GM21447 (cell line): ENCODE results near the gene MAEA.

Experiments used
- ATAC-seq: cut with Tn5 transposase; IDR thresholded peaks from one replicate; pipeline ENCODE4 v1.9.1; 2021; ENCODE audit not compliant: unreplicated experiment

Gene MAEA

DNA sequence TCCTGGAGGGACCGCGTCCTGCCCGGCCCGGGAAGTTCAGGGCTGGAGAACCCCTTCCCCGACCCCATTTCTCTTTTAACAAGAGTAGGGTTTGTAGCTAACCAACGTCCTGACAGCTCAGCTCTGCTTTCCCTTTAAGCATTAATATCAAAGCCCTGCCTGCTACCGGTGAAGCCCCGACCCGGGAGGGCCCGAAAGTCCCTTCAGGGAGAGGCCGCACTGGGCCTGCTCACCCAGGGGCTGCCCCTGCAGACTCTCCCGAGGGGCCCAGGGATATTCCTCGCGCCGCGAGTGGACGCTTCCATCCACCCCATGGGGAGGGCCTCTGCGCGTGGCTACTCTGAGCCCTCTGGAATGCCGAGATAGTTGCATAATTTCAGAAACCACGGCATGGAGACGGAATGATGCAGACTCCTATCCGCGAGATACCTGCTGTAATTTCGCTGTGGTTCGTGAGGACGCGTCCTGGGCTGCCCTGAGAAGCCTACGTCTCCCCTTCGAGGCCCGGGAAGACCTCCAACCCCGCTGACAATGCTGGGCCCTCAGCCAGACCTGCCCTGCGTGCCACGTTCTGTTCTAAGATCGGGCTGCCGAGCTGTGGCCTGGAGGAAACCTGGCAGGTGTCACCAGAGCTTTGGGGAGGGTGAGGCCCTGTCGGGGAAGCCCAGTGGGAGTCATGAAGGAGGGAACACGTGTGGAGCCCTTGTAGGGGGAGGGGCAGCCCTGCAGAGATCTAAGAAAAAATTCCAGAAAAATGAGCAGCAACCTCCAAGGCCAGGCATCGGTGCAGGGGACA is 39.8 kb upstream of the MAEA start:
- peak; percentile 11 for ATAC-seq

DNA sequence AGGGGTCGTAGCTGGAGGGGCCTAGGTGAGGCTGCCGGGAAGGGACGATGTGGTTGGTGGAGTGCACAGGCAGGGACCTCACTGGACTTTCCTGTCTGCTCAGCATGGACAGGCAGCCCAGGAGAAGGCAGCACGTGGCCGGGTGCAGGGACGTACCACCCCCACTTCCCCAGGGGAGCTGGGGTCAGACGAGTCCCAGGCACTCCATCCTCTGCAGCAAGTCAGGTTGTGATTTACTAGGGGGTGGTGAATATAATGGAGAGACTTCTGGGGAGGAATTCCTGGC is 39.2 kb upstream of the MAEA start:
- no peak for ATAC-seq

DNA sequence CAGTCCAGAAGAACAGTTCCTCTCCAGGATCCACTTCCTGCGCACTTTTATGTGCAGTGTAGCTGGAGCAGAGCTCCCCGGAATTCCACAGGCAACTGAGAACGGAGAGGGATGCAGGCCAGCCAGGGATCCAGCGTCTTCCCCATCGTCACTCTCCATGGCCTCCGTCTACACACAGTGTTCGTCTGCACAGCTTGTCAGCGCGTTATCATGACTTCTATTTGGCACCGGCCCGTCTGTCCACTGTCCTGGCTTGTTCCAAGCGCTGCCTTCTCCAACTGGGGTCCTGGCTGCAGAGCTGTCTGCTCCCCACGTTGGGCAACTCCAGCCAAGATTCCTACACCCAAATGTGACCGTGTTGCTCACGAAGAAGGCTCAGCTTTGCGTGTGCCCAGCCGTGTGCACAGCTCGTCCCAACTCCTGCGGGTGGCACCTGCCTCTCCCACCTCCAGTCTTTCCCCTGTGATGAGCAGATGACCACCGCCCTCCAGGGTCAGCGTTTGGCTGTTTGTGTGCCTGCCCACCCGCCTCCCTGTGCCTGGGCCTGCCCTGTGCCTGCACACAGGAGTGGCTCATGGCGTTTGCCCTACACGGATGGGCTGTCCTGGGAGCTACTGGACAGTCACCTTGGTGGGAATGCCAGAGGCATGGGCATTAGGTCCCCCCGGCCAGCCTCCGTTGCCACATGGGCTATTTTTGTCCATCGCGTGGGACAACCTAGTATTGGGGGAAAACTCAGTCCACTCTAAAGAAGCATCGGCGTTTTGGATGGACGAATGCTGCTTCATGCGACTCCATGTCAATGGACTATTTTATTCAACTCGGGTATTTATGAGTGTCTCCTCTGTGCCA is 38.5 kb upstream of the MAEA start:
- no peak for ATAC-seq

DNA sequence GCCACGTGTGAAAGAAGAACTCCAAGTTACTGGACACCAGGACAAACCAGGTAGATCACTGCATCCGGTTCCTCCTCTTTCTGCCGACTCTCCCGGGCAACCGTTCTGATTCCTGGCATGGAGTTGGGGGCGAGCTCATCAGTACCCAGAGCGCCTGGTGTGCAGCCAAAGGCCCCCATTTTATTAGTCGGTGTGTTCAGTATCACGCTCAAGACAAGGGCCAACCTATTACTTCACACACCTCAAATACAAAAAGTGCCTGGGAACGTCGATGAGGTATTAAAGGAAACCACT is 38.0 kb upstream of the MAEA start:
- ATAC-seq, result no peak

DNA sequence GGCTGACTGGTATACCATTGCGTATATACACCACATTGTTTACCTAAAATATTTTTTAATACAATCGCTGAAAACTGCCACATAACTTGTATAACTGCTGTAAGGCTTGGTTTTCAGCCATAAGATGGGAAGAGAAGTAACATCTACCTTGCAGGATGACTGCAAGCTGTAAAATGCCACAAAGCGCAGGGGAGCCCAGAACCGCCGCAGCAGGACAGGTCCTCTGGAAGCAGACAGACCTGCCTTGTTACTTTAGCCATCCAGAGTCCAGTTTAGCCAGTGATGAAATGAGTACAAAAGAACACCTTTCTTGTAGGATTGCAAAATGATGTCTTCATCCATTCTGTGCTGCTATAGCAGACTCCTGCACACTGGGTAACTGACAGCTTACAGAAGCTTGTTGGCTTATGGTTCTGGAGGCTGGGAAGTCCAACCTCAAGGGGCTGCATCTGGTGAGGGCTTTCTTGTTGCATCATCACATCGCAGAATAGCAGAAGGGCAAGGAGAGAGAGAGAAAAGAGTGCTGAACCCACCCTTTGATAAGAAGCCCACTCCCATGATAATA is 36.7 kb upstream of the MAEA start:
- ATAC-seq, result no peak

DNA sequence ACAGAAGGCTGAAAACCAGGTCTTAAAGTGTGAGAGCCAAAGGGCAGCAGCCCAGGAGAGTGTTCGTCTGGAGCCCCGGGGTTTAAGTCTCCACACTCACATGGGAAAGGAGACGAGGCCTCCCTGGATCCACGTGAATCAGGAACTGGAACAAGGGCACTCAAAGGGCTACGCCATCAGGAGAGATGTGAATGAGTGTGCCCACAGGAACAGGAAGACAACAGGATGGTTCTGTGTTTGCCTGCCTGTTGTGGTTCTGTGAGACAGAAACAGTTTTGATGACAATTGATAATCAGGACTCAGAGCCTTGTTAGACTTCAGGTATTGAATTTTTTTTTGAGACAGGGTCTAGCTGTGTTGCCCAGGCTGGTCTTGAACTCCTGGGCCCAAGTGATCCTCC is 35.9 kb upstream of the MAEA start:
- ATAC-seq, result no peak

DNA sequence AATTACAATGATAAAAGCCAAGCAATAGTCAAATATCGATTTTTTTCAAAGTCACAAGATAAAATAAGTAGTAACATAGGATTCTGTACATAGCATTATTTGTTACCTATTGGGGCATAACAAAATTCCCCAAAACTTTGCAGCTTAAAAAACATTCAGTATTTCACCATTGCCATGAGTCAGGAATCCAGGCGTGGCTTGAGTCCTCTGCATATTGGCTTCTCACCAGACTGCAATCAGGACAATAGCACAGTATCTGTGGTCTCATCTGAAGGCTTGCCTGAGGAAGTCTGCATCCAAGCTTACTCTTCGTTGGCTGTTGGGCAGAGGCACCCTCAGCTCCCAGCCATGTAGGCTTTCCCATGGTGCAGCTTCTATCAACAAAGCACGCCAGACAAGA is 34.5 kb upstream of the MAEA start:
- no peak for ATAC-seq

DNA sequence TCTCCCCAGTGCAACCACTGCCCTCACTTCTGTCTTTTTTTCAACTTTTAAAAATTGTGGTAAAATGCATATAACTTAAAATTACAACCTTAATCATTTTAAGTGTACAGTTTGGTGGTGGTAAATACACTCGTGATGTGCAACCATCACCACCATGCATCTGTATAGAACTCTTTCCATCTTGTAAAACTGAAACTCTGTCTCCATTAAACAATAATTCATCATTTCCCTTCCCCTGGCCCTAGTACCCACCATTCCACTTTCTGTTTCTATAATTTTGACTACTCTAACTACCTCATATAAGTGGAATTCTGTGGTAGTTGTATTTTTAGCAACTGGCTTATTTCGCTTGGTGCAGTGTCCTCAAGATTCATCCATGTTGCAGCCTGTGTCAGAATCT is 34.0 kb upstream of the MAEA start:
- ATAC-seq, result no peak

DNA sequence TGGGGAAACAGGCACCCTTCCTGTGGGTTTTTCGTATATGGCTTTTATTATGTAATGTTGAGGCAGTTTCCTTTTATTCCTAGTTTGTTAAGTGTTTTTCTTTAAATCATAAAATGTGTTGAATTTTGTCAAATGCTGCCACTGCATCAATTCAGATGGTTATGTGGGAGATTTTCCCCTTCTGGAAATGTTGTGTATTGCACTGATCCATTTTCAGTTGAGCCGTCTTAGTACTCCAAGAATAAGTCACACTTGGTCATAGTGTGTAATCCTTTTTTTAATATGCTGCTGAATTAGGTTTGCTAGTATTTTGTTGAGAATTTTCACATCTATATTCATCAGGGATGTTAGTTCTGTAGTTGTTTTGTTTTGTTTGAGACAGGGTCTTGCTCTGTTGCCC is 31.2 kb upstream of the MAEA start:
- no peak for ATAC-seq

DNA sequence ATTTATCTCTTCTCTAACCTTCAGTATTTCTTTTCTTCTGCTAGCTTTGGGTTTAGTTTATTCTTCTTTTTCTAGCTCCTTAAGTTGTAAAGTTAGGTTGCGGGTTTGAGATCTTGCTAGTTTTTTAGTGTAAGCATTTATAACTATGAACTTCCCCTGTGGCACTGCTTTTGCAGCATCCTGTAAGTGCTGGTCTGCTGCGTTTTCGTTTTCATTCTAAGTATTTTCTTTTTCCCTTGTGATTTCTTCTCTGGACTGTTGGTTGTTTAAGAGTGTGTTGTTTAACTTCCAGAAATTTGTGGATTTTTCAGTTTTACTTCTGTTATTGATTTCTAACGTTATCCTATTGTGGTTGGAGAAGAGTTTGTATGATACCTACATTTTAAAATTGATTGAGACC is 29.7 kb upstream of the MAEA start:
- no peak for ATAC-seq

DNA sequence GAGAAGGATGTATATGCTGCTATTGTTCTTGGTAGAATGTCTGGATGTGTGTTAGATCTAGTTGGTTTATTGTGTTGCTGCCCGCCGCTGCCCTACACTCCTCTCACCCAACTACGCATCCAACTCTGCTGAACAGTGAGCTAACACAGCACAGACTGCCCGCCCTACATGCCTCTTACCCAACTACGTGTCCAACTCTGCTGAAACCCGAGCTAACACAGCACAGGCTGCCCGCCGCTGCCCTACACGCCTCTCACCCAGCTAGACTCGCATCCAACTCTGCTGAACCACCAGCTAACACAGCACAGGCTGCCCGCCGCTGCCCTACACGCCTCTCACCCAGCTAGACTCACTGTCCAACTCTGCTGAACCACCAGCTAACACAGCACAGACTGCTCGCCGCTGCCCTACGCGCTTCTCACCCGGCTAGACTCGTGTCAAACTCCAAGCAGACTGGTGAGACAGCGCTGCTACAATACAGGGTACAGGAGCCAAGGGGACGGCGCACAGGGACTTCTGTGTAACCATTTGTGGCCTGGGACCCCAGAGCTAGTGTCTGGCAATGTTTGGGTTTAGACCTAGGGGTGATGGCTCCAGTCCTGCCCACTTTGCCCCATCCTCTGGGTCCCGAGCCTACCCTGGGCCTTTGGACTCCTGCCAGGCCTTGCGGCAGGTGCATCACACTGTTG is 29.1 kb upstream of the MAEA start:
- ATAC-seq, result no peak

DNA sequence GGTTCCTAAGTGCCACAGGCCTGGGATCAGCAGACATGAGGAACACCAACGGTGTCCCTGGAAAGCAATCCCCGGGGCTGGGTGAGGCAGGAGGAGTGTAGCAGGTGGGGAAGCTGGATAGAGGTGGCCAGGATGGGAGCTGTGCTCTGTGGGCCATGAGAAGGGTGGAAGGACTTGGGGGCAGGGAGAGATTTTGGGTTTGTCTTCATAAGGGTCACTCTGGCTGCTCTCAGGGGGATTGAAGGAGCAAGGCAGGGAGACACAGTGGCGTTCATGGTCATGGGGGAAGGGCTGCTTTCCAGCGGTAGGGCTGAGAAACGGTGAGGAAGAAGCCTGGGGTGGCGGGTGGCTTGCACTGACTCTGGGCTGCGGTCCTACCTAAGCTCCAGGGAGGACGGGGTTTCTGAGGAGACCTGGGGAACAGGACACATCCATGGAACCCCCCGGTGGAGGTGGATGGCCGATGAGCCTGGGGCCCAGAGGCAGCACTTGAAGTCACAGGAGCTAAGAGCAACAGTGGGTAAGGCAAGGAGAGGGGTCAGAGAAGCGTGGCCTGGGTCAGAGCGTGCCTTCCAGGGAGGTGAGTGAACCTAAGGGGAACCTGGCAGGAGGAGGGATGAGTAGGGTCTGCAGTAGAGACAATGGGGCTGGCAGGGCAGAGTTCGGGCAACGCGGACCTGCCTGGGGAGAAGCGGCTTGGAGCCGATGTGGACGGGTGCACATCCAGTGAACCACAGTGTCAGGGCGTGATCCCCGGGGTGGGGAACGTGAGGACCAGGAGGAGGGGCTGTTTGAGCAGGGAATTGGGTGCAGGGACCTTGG is 28.4 kb upstream of the MAEA start:
- ATAC-seq, result no peak

DNA sequence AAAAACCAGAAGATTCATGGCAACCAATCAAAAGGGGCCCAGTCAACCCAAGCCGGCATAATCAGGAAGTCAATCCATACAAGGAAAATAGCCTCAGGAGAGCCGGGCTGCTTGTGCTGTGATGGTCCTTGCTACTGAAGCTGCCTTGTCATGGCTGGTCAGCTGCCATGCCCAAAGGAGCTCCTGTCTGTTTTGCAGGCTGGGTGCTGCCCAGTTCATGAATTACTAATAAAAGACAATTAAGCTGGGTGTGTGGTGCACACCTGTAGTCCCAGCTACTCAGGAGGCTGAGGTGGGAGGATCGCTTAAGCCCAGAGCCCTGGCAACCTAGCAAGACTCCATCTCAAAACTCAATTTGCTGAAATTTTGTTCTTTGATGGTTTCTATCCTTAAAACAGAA is 24.7 kb upstream of the MAEA start:
- no peak for ATAC-seq

DNA sequence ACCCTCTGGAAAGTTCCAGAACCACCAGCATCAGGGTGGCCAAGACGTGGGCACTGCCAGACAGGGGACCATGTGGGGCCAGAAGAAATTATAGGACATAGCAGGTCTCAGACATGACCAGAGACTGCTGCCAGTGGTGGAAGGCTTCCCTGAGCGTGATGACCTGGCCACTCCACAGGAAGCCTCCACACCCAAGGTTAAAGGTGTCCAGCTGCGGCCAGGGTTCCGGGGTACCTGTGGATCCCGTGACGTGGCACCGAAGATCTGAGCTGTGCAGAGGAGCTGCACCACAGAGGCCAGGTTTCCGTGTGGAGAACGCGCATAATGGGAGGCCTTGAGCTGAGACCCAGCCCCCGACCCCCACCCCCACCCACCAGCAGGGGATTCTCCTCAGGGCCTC is 24.3 kb upstream of the MAEA start:
- ATAC-seq, result no peak

DNA sequence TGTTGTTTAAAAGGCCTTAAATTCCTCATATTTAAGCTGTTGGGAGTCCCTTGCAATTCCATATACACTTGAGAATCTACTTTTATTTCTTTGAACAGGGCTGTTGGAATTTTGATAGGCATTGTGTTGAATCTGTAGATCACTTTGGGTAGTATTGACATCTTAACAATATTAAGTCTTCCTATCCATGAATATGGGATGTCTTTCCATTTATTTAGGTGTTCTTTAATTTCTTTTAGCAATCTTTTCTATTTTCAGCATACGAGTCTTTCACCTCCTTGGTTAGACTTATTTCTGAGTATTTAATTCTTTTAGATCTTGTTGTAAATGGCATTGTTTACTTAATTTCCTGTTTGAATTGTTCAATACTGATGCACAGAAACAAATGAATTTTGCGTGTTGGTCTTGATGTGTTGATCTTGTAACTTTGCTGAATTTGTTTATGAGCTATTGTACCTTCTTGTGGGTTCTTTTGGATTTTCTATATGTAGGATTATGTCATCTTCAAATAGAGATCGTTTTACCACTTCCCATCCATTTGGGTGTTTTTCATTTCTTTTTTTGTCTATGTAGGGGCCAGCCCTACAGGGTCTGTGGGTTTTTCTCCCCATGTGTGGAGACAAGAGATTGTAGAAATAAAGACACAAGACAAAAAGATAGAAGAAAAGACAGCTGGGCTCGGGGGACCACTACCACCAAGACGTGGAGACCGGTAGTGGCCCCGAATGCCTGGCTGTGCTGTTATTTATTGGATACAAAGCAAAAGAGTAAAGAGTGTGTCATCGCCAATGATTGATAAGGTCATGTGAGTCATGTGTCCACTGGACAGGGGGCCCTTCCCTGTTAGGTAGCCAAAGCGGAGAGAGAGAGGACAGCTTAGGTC is 22.6 kb upstream of the MAEA start:
- no peak for ATAC-seq

DNA sequence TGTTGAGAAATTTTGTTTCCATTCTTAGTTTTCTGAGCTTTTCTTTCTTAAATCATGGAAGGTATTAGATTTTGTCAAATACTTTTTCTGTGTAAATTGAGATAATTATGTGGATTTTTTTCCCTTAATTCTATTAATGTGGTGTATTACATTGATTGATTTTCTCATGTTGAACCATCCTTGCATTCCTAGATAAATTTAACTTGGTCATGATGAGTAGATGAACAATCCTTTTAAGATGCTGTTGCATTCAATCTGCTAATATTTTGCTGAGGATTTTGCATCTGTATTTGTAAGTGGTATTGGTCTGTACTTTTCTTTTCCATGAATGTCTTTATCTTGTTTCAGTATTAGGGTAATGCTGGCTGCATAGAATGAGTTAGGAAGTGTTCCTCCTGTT is 20.5 kb upstream of the MAEA start:
- no peak for ATAC-seq

DNA sequence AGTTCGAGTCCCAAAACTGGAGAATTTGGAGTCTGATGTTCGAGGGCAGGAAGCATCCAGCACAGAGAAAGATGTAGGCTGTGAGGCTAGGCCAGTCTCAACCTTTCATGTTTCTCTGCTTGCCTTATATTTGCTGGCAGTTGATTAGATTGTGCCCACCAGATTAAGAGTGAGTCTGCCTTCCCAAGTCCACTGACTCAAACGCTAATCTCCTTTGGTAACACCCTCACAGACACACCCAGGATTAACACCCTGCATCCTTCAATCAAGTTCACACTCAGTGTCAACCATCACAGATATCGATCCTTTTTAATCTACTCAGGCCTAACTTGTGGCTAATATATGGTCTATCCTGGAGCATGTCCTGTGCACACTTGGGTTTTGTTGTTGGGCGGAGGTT is 18.0 kb upstream of the MAEA start:
- no peak for ATAC-seq

DNA sequence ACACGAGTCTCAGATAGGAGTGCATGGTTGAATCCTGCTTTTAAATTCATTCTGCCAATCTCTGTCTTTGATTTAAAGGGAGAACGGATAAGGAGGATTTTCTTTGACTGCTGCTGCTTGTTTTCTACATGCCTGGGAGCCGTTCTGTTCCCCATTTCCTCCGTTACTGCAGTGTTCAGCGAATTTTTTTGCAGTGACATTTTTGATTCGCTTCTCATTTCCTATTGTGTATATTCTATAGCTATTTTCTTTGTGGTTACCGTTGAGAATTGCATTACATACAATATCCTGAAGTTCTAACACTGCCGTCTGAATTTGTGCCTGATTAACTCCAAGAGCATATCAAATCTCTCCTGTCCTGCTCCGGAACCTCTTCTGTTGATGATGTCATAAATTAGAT is 14.8 kb upstream of the MAEA start:
- ATAC-seq, result no peak

DNA sequence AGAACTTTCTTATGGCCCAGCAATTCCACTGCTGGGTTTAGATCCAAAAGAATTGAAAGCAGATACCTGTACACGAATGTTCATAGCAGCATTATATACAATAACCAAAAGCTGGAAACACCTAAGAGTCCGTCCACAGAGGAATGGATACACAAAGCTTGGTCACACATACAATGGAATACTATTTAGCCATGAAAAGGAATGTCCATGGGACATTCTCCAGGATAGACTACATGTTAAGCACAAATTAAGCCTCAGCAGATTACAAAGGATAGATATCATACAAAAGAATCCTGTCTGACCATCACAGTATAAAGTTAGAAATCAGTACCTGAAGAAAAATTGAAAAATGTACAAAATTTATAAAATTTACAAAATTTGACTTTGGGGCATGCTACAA is 12.7 kb upstream of the MAEA start:
- ATAC-seq, result no peak
